SU-DHL-6 (cell line): ENCODE measurements around the gene CLMN.
"Not testable (repeated sequence)": the region's sequence is repeated elsewhere in the genome, so short reads cannot be mapped to it uniquely, and the experiment has no call there.

Experiments
- CTCF ChIP-seq: fragments of 200-600 bp; sonication (generic); IDR thresholded peaks from one replicate; pipeline ENCODE4 v1.5.1; 2017; ENCODE audit warnings: antibody characterized with exemption, mild to moderate bottlenecking, low read length, moderate library complexity; ENCODE audit not compliant: insufficient read depth, poor library complexity, severe bottlenecking
- EZH2phosphoT487 ChIP-seq: fragments of 200-600 bp; sonication (generic), shearing (Covaris generic); conservative IDR thresholded peaks from 2 replicates; pipeline ENCODE4 v1.6.1; 2018; ENCODE audit warnings: mild to moderate bottlenecking, antibody characterized with exemption, low read length, moderate library complexity, mixed read lengths

GRCh38 chr14:95138455-95138854 is 181.3 kb downstream of the CLMN start:
- TF ChIP-seq CTCF, EZH2phosphoT487: not testable (repeated sequence)
